Right lung (tissue), 5 donors: ENCODE data around the gene STEEP1. TPM values are rescaled to one million over a fixed set of nuclear protein-coding genes. Genes with fewer than 3 reads are reported as not detected.

Experiments
- DNase-seq, 2 donors: peaks; one replicate each; pipeline ENCODE4 v3.0.0-alpha.2; 2013
- polyA plus RNA-seq, 5 donors: library from polyadenylated mRNA; unstranded; fragments of 120-200 nt; gene quantifications; one replicate each; pipeline versions ENCODE4 v1.2.1 to v1.2.3, GENCODE V29; 2013; ENCODE audit warnings: inconsistent platforms in 1 of 5, low replicate concordance in 1 of 5; ENCODE audit not compliant: insufficient read length in 5 of 5, insufficient read depth in 1 of 5

Gene STEEP1
- polyA plus RNA-seq, 5 donors, result 26.2 to 36.8 (median 31.4) TPM

GRCh38 chrX:119489212-119490074 is 75.8 kb downstream of the STEEP1 start:
- DNase-seq, result no peak

- no peak for DNase-seq
These were observed 76.5 kb downstream of the STEEP1 start for GRCh38 chrX:119488749-119489148.

Other genes starting within 250 kb of the STEEP1 start
- 1 to 10 TPM; 5.6 to 8.5 (median 7.6) TPM for gene SLC25A43, start 166.1 kb downstream of the STEEP1 start, polyA plus RNA-seq
- 100 to 1,000 TPM; 188 to 217 (median 194) TPM for gene SLC25A5, start 97.0 kb downstream of the STEEP1 start, polyA plus RNA-seq
- 100 to 1,000 TPM in 2 of 5 donors, 10 to 100 TPM in 3; 87.1 to 107 (median 93.4) TPM for gene UBE2A, start 9.2 kb upstream of the STEEP1 start, polyA plus RNA-seq
- gene NKRF, start 41.0 kb upstream of the STEEP1 start, polyA plus RNA-seq, result 10 to 100 TPM; 10.5 to 13.4 (median 12.4) TPM
- 10 to 100 TPM; 26.7 to 42.0 (median 35.4) TPM for gene SEPTIN6, start 127.8 kb upstream of the STEEP1 start, polyA plus RNA-seq
- under 1 TPM; 0.40 to 0.56 (median 0.54) TPM for gene SOWAHD, start 193.2 kb upstream of the STEEP1 start, polyA plus RNA-seq
- 1,000 to 10,000 TPM; 2,580 to 3,320 (median 2,716) TPM for gene RPL39, start 226.2 kb upstream of the STEEP1 start, polyA plus RNA-seq